SK-N-MC (cell line): ENCODE measurements around the gene GABBR2.

Experiments used
- EZH2 ChIP-seq: fragments of 200-600 bp; sonication (generic); IDR thresholded peaks from one replicate; pipeline ENCODE4 v1.6.1; 2017; ENCODE audit warnings: antibody characterized with exemption
- POLR2AphosphoS5 ChIP-seq: IDR thresholded peaks from 2 replicates; pipeline ENCODE4 v1.6.1; 2012; ENCODE audit warnings: mild to moderate bottlenecking, low read depth, low read length, borderline replicate concordance

GRCh38 chr9:98404237-98404636 is 304.5 kb downstream of the GABBR2 start:
- TF ChIP-seq POLR2AphosphoS5 (no peak), EZH2 (no peak)
